Peyer's patch (tissue), 4 donors: ENCODE measurements around the gene NPR3.

ENCODE experiments used
- POLR2A ChIP-seq, 2 donors: fragments of 450-650 bp; IDR thresholded peaks; one replicate each; pipeline ENCODE4 v1.5.1; 2017; ENCODE audit warnings: antibody characterized with exemption in 2 of 2, mild to moderate bottlenecking in 2 of 2, moderate library complexity in 2 of 2
- TF ChIP-seq, protein P1 (sequence below), 6 experiments: fragments of 450-650 bp in 4 of 6; fragments of 200-600 bp in 2 of 6; sonication (generic) in 1 of 6; IDR thresholded peaks; one replicate each; pipeline ENCODE4 v1.5.1; 2017 to 2019; ENCODE audit warnings: antibody characterized with exemption in 6 of 6, mild to moderate bottlenecking in 3 of 6, moderate library complexity in 1 of 6

DNA sequence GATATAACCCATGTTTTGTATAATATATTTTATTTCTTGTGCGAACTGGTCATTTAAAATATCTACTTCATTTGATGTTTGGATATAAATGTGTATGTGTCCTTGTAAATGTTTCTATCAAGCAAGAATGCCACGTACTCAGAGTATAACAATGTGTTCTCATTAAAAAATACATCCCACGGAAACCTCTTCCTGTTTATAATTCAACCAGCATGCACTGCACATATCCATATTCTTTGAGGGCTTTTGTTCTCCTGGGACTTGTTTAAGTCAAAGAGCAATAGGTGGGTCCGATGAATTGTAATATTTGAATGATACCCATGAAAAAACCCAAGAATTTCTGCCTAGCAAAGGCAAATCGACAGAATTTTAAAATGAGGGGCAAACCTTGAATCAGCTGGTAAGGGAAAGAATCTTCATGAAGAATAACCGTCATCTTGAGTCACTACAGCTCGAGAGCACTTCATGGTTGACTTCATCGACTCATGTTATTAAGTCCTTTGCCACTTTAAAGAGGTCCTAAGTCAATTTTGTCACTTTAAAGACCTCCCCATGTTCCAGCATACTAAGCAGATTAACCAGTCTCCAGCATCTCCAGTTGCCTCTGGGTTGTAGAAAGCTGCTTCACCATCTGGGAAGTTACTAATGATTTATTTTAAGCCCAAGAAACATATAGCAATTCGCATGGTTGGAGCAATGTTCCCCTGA lies 80.6 kb downstream of the NPR3 start:
- TF ChIP-seq POLR2A (IDR thresholded peaks at IDR 0.05): no peak
- TF ChIP-seq, protein P1, sequence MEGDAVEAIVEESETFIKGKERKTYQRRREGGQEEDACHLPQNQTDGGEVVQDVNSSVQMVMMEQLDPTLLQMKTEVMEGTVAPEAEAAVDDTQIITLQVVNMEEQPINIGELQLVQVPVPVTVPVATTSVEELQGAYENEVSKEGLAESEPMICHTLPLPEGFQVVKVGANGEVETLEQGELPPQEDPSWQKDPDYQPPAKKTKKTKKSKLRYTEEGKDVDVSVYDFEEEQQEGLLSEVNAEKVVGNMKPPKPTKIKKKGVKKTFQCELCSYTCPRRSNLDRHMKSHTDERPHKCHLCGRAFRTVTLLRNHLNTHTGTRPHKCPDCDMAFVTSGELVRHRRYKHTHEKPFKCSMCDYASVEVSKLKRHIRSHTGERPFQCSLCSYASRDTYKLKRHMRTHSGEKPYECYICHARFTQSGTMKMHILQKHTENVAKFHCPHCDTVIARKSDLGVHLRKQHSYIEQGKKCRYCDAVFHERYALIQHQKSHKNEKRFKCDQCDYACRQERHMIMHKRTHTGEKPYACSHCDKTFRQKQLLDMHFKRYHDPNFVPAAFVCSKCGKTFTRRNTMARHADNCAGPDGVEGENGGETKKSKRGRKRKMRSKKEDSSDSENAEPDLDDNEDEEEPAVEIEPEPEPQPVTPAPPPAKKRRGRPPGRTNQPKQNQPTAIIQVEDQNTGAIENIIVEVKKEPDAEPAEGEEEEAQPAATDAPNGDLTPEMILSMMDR (IDR thresholded peaks at IDR 0.05): no peak
